IMR-90 (cell line): ENCODE results near the gene POLR3K.

Experiments
- CEBPB ChIP-seq: IDR thresholded peaks from 2 replicates; pipeline ENCODE4 v1.6.1; 2012; ENCODE audit warnings: low read depth, low read length, improper control_type of control experiment
- MAFK ChIP-seq: IDR thresholded peaks from 2 replicates; pipeline ENCODE4 v1.6.1; 2012; ENCODE audit warnings: low read depth, low read length, improper control_type of control experiment
- MXI1 ChIP-seq: IDR thresholded peaks from 2 replicates; pipeline ENCODE4 v1.6.1; 2012; ENCODE audit warnings: low read depth, mild to moderate bottlenecking, low read length, moderate library complexity, borderline replicate concordance
- POLR2A ChIP-seq: IDR thresholded peaks from 2 replicates; pipeline ENCODE4 v1.6.1; 2012; ENCODE audit warnings: mild to moderate bottlenecking, low read depth, low read length
- RCOR1 ChIP-seq: IDR thresholded peaks from 2 replicates; pipeline ENCODE4 v1.6.1; 2012; ENCODE audit warnings: mild to moderate bottlenecking, low read length, improper control_type of control experiment; ENCODE audit not compliant: insufficient replicate concordance
- TF ChIP-seq, protein P1 (sequence below): conservative IDR thresholded peaks from 2 replicates; pipeline ENCODE4 v1.5.1; 2012; ENCODE audit warnings: mild to moderate bottlenecking, low read depth, low read length, improper control_type of control experiment

DNA sequence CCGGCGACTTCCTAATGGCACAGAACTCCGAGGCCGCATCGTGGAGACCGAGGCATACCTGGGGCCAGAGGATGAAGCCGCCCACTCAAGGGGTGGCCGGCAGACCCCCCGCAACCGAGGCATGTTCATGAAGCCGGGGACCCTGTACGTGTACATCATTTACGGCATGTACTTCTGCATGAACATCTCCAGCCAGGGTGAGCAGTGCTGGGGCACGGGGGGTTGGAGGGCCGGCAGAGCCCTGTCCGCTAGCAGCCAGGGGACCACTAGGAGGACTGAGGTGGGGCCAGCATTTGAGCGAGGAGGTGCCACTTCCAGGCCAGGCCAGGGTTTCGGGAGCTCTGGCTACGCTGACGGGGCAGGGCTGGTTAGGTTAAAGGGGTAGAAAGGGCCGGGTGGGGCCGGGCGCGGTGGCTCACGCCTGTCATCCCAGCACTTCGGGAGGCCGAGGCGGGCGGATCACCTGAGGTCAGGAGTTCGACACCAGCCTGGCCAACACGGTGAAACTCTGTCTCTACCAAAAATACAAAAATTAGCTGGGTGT, 29.7 kb upstream of the POLR3K start:
- TF ChIP-seq, protein P1, sequence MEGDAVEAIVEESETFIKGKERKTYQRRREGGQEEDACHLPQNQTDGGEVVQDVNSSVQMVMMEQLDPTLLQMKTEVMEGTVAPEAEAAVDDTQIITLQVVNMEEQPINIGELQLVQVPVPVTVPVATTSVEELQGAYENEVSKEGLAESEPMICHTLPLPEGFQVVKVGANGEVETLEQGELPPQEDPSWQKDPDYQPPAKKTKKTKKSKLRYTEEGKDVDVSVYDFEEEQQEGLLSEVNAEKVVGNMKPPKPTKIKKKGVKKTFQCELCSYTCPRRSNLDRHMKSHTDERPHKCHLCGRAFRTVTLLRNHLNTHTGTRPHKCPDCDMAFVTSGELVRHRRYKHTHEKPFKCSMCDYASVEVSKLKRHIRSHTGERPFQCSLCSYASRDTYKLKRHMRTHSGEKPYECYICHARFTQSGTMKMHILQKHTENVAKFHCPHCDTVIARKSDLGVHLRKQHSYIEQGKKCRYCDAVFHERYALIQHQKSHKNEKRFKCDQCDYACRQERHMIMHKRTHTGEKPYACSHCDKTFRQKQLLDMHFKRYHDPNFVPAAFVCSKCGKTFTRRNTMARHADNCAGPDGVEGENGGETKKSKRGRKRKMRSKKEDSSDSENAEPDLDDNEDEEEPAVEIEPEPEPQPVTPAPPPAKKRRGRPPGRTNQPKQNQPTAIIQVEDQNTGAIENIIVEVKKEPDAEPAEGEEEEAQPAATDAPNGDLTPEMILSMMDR: no peak
- TF ChIP-seq POLR2A: no peak
- TF ChIP-seq RCOR1: no peak
- no peak for TF ChIP-seq MXI1
- no peak for TF ChIP-seq CEBPB
- TF ChIP-seq MAFK: no peak
